Inferior parietal cortex (tissue), 1 donor: ENCODE data around the gene CHSY1.
"Not testable (repeated sequence)": the region's sequence is repeated elsewhere in the genome, so short reads cannot be mapped to it uniquely, and the experiment has no call there.

Experiments
- DNase-seq: peaks from one replicate; pipeline ENCODE4 v3.0.0-alpha.2; 2016; ENCODE audit errors: extremely low spot score

The CHSY1 gene

DNA sequence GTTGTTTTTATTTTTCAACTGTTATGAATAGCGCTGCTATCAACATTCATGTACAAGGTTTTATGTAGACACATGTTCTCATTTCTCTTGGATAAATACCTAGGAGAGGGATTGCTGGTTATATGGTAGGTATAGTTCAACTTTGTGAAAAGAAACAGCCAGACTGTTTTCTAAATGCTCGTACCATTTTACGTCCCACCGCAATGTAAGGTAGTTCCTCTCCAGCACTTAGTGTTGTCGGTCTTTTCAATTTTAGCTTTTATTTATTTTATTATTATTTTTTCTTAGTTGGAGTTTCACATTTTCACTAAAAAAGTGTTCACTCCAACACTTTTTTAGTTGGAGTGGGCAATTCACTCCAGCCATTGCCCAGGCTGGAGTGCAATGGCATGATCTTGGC lies 117.1 kb downstream of the CHSY1 start:
- DNase-seq, result no peak

DNA sequence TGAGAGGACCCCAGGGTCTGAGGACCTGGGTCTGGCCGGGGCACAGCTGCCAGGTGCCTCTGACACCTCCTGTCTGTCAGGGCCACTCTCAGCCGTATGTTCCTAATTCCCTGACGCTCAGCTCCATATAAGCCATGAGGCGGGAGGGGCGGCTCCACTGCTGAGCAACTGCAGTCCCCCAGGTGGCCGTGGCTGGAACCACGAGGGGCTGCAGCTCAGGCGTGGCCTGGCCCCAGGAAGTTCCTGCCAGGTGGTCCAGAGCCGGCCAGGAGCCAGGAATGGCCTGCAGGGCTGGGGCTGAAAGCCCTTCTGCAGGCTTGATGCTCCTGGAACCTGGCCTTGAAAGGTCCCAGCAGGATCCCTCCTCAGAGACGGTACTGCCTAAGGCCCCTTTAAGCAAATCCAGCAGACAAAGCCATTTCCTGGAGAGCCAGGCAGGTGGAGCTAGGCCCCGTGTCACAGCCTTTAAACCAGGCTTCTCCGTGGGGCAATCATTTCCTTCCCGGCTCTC lies 118.0 kb downstream of the CHSY1 start:
- no peak for DNase-seq

DNA sequence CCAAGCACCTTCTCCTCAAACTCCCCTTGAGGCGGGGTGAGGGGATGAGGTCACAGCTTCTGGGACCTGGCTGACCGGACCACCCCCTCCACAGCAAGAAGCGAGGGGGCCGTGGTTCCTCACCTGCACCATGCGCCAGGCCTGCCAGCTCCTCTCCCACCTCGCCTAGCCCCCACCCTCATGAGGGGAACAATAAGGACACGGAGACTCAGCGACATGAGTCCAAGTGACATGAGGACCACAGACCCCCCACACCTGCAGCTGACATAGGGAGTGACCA lies 118.7 kb downstream of the CHSY1 start:
- no peak for DNase-seq

DNA sequence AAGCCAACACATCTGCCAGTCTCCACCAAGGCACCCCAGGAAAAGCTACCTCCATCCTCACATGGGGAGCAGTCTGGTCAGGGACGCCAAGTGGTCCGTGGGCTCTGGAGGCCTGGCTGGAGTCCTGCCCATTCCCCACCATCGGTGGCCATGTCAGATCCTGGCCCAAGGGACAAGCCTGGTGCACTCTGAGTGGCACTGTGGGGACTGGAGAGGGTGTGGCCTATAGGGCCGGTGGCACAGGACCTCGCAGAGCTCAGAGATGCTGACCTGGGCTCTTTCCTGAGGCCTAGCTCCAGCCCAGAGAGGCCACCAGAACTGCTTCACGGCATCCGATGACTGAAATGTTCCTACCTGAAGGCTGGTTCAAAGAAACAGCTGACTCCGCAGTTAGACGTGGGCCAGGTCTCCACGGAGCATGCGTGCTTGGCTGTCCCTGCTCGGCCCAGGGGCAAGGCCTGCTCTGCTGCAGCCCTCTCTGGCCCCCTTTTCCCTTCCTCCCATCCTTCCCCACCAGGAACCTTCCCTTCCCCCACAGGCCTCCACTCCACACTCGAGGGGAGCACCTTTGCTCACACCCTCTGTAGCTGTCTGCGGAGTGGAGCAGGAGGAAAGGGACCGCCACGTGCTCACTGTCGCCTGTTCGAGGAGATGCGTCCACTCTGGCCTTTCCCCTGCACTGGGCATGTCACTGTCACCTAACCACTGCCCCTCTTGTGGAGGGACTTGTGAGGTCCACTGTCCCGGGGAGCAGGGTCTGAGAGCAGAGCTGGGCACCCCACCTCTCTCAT lies 119.3 kb downstream of the CHSY1 start:
- DNase-seq, result no peak

DNA sequence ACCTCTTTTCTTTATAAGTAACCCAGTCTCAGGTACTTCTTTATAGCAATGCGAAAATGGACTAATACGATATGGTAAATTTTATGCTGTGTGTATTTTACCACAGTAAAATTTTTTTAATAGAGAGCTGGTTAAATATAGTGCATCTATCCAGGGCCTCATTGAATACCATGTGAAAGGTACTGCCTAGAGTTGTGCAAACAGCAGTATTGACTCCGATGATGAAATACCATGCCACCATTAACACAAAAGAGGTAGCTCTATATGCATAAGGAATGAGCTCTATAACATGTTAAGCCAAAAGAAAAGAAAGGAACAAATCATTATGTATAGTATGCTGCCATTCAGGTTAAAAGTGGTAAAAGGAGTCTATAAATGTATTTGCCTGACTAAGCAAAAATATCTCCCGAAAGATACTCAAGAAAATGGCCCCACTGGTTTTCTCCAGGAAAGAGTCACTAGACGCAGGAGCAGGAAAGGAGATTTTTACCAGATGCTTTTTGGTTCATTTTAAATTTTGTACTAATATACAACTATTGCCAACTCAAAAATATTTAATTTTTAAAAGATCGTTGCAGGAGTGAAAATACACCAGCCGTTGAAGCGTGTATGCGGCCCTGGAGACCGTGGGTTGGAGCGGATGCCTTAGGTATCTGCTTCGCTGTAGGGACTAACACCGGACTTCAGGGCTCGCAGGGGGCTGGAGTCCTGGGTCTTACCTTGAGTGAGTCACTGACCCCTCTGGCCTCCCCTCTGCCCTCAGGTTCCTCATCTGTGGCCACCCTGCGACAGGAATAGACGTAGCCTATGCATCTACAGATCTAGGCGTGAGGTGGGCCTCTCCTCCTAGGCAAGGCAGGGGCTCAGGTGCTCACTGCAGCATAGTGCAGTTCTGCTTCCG lies 120.1 kb downstream of the CHSY1 start:
- no peak for DNase-seq

DNA sequence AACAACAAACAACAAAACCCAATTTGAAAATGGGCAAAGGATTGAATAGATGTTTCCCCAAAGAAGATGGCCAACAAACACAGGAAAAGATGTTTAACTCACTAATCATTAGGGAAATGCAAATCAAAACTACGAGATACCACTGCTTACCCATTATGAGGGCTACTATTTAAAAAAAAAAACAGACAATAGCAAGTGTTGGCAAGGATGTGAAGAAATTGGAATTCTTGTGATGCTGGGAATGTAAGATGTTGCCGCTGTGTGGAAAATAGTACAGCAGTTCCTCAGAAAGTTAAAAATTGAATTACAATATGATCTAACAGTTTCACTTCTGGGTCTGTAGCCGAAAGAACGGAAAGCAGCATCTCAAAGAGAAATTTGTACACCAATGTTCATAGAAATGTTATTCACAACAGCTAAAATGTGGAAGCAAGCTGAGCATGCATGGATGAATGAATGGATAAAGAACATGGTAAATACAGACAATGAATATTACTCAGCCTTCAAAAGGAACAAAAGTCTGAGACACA lies 121.9 kb downstream of the CHSY1 start:
- DNase-seq, result no peak

DNA sequence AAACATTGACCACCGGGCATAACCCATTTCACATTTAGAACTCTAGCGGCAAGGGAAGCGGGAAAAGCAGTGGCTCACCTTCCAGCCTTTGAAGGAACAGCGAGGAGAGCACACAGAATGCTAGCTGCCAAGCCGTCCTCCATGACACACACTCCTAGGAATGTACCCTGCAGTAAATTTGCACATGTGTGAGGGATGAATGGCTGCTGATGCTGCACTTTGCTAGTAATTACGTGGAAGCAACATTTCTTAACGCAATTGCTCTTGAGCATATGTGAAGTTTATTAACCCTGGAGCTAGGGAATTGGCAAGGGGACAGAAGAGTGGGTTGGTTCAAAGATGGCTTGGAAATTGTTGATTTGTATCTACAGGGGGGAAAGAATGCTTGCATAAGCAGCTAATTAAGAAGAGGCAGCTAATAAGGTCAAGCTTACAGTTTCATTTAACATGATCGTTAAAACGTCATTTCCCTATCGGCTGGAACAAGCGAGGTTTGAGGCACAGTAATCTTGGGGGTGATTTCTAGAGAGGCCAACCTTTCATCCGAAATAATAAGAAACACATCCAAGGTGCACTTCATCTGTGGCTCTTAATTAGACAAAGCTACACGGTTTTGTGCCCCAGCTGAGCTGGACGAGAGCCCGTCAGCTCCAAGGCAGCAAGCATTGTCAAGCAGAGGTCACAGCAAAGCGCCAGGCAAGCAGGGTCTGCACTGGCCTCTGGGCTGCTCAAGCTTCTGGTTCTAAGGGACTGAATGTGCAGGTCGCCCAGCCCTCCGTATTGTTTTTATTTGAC lies 123.4 kb downstream of the CHSY1 start:
- DNase-seq, result no peak

DNA sequence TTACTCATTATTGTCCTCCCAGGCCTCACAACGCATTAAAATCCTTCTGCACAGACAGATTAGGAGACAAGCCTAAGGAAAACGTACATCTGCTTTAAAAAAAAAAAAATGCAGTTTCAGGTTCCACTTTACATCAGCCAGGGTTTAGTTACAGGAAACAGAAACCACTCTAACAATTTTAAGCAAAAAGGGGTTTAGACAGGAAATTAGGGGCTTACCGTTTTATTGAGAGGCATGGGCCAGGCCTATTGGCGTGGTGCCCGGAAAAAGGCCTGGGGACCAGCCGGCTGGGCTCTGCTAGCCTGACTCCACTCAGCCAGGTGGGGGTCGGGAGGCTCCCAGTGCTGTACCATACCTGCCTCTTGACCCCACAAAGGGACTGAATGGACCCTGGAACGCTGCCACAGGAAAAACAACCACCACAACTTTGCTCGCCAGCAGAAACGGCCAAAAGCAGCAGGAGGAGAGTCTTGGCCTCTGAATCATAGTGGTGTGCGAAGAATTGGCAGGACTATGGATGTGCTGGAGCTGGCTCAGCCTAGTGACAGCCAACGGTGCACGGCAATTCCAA lies 124.3 kb downstream of the CHSY1 start:
- DNase-seq, result no peak

DNA sequence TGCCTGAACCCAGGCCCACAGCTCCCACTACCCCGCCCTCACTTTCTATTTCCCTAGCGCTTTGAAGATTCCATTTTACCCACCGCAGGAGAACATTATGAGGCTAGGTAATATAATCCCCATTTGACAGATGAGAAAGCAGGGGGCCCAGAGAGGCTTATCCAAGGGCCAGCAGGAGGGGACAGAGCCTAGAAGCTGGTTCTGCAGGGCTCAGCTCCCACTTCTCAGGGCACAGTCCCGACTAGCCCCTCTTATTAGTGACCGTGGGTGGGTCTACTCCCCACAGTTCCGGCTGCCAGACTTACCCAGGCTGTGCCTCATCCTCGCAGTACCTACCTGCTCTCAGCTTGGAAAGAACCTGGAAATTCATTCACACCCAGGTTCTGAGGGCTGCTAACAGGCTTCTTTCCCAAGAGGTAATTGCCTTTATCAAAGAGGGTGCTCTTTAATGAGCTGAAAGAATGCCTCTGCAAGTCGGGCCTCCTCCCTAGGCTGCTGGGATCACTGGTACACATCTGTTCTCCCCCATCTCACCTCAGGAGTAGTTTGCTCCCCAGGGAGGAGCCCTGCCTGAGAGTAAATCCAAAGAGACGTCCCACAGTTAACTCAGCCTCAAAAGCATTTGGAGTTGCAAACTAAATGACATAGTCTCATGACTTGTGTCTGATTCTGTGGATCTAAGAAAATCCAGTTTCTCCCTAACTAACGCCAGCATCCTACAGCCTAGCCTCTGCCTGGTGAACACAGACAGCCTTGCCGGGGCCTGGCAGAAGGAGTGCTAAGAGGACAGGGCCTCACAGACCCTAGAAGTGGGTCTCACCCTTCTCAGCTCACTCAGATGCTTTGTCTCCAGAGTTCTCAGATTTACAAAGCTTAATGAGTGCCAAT lies 125.0 kb downstream of the CHSY1 start:
- DNase-seq, result no peak

DNA sequence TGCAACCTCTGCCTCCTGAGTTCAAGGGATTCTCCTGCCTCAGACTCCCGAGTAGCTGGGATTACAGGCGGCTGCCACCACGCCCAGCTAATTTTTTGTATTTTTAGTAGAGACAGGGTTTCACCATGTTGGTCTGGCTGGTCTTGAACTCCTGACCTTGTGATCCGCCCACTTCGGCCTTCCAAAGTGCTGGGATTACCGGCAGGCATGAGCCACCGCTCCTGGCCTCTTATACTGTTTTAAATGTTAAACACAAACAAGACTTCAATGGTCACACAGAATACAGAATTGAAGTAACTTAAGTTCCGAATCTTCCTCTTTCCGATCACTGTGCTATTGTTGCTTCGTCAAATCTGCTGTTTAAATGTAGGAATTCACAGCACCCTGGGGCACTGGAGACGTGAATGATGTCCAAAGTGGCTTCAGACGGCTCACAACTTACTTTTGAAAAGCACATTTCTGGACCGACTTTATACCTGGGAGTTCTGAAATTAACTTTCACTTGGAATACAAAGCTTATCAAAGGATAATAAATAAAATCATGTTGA lies 125.9 kb downstream of the CHSY1 start:
- DNase-seq, result not testable (repeated sequence)
